PC-3 (cell line): Measurements from ENCODE around the gene OTUB1.

Experiments used
- EZH2phosphoT487 ChIP-seq: fragments of 300-600 bp; sonication (generic); IDR thresholded peaks from 2 replicates; pipeline ENCODE4 v1.6.1; 2018; ENCODE audit warnings: mild to moderate bottlenecking, antibody characterized with exemption, low read length, borderline replicate concordance
- TF ChIP-seq, protein P1 (sequence below): fragments of 300-600 bp; sonication (generic); conservative IDR thresholded peaks from 2 replicates; pipeline ENCODE4 v1.5.1; 2017; ENCODE audit warnings: antibody characterized with exemption, low read depth, mild to moderate bottlenecking, low read length

DNA sequence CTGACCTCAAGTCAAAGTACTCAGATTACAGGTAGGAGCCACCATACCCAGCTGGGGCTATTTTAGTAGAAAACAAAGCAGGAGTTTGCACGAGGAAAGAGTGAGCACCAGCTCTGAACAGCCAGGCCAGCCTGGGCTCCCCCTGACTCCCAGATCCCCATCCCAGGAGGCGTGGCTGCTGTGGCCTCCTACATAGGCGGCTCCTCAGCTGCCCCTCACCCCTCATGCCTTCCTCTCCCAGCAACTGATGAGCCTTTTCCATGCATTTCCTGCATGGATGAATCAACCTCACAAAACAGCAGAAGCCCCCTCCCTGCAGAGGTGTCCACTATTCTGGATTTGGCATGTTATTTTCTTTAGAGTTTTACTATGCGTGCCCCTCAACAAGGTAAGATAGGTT lies 39.0 kb downstream of the OTUB1 start:
- no peak for TF ChIP-seq EZH2phosphoT487
- TF ChIP-seq, protein P1, sequence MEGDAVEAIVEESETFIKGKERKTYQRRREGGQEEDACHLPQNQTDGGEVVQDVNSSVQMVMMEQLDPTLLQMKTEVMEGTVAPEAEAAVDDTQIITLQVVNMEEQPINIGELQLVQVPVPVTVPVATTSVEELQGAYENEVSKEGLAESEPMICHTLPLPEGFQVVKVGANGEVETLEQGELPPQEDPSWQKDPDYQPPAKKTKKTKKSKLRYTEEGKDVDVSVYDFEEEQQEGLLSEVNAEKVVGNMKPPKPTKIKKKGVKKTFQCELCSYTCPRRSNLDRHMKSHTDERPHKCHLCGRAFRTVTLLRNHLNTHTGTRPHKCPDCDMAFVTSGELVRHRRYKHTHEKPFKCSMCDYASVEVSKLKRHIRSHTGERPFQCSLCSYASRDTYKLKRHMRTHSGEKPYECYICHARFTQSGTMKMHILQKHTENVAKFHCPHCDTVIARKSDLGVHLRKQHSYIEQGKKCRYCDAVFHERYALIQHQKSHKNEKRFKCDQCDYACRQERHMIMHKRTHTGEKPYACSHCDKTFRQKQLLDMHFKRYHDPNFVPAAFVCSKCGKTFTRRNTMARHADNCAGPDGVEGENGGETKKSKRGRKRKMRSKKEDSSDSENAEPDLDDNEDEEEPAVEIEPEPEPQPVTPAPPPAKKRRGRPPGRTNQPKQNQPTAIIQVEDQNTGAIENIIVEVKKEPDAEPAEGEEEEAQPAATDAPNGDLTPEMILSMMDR = no peak
